ENCODE measurements around the gene ZNF507. TPM values are rescaled to one million over a fixed set of nuclear protein-coding genes. Genes with fewer than 3 reads are reported as not detected.
A peak's percentile ranks its signal among the peaks of the same experiment; 100 is the strongest.

ZNF507 gene
- total RNA-seq, 1 experiment from 2014 or later, result 31.1 TPM

DNA sequence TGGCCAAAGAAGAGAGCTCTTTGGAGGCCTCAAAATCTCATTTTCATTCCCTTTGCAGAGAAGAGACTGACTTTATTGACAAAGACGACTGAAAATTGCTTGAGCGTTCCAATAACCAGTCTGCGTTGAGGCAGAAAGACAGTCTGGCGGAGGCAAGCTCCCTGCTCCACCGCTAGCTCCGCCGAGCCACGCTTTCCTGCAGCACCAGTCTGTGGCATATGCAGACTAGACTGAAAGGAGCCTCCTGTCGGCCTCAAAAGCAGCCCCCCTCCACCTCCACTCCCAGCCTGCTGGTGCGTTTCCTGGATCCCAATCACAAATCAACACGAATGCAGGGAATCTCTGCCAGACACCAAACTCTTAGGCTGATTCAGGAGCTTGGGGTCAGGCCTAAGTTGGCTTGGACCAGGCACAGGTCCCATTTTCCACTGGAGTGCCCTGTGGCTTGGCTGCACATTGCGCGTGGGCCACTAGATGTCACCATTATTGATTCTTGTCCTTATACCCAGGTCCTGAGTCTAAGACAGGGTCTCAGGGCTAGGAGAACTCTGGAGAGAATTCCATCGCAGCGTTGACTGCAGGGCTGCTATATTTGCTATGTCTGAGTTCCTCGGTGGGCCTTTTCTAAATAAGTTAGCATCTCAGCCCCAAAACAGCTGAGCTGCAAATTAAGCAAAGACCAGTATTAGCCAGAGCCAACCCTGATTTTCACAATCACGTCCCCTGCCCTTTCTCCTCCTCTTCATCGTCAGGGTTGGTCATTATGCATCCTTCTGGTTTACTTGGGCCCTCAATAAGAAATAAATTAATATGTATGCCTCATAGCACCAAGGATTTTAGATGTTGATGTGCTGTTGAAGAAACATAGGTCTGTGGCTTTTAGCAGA lies 5.2 kb upstream of the ZNF507 start:
- no peak overlapping the region for H2BK5ac ChIP-seq (ENCODE audit: insufficient read length, low read length)
- H3T11ph ChIP-seq (ENCODE audit: low read length), result no peak overlapping the region
- H2AK5ac ChIP-seq (ENCODE audit: insufficient read length, low read length), result no peak overlapping the region
- no peak overlapping the region for H3K4me3 Mint-ChIP-seq
- H3K18ac ChIP-seq (ENCODE audit: insufficient read length, low read depth, low read length), result no peak overlapping the region
- WGBS (ENCODE audit: extremely low coverage, insufficient read length, low lambda C conversion rate), result no CpG with 5 or more reads among the region's 18 CpGs
- H3K14ac ChIP-seq (ENCODE audit: insufficient read depth, low read length), result no peak overlapping the region
- no peak overlapping the region for H2BK15ac ChIP-seq (ENCODE audit: low read depth, low read length)
- H3K27ac Mint-ChIP-seq, result no peak overlapping the region; a peak in 1 of 7 replicates
- no peaks in the 10 kb centered on the region for H4K20me1 ChIP-seq (ENCODE audit: control insufficient read depth, insufficient read depth, insufficient read length)
- H3K9ac ChIP-seq (ENCODE audit: extremely low read depth, insufficient read length, low read length), result no peak overlapping the region
- H3K4me1 ChIP-seq (ENCODE audit: insufficient read depth, low read length), result no peaks in the 10 kb centered on the region
- H3K27ac ChIP-seq (ENCODE audit: insufficient read length, low read depth, low read length), result no peak overlapping the region
- H3K4ac ChIP-seq (ENCODE audit: low read depth, low read length), result no peak overlapping the region
- no peaks in the 10 kb centered on the region for H3K79me2 ChIP-seq (ENCODE audit: insufficient read depth, low read length)
- H4K91ac ChIP-seq (ENCODE audit: insufficient read length, low read depth, low read length), result no peak overlapping the region
- H3K56ac ChIP-seq (ENCODE audit: insufficient read length, low read depth, low read length), result no peak overlapping the region
- H4K5ac ChIP-seq (ENCODE audit: insufficient read length, low read depth, low read length), result no peak overlapping the region
- no peak overlapping the region for H3K23ac ChIP-seq (ENCODE audit: insufficient read length, low read depth, low read length)
- peaks cover 10 to 12% of the 10 kb centered on the region in 2 experiments for H3K4me1 Mint-ChIP-seq
- peaks cover 0 to 3% (median 0%) of the 10 kb centered on the region in 3 experiments; a peak in 1 of 7 replicates for H3K36me3 Mint-ChIP-seq (ENCODE audit: insufficient read depth in 1 of 3, low read depth in 3 of 3)
- H3K79me1 ChIP-seq (ENCODE audit: insufficient read depth, low read depth, low read length, poor library complexity, severe bottlenecking), result no peaks in the 10 kb centered on the region
- peaks cover 10% of the 10 kb centered on the region; the same call in 1 of the 2 replicates for H3K27me3 Mint-ChIP-seq (ENCODE audit: low read depth)
- H2BK12ac ChIP-seq (ENCODE audit: insufficient read length, low read depth, low read length), result no peak overlapping the region
- TF ChIP-seq CTCF (conservative IDR thresholded peaks at IDR 0.05), result peak; percentile 68
- no peaks in the 10 kb centered on the region for H3K9me3 ChIP-seq (ENCODE audit: control insufficient read depth, low read depth, low read length)
- peaks cover 0 to 1% of the 10 kb centered on the region in 2 experiments; a peak in 1 of 5 replicates for H3K9me3 Mint-ChIP-seq
- no peak overlapping the region for H2AFZ ChIP-seq (ENCODE audit: low read length)
- peak; percentile 71 for DNase-seq
- no peak overlapping the region for H2BK20ac ChIP-seq (ENCODE audit: low read depth, low read length, poor library complexity, severe bottlenecking)
- H2BK120ac ChIP-seq (ENCODE audit: low read depth, low read length, poor library complexity, severe bottlenecking), result no peak overlapping the region
- no peak overlapping the region for H3K4me2 ChIP-seq (ENCODE audit: insufficient read depth, insufficient read length, low read length)
- no peak overlapping the region for H4K8ac ChIP-seq (replicated peaks; ENCODE audit: insufficient read length, low read depth, low read length)
- H3K27me3 ChIP-seq (ENCODE audit: insufficient read depth, low read length), result no peaks in the 10 kb centered on the region
- H3K23me2 ChIP-seq (ENCODE audit: insufficient read length, low read depth, low read length, poor library complexity, severe bottlenecking), result no peaks in the 10 kb centered on the region

Measured in H9 (cell line).